Heart right ventricle (tissue), 16 donors: ENCODE measurements around the gene TTC9. TPM values are rescaled to one million over a fixed set of nuclear protein-coding genes. Genes with fewer than 3 reads are reported as not detected.

Experiments
- ATAC-seq, 8 donors: fragments of 200-7000 bp; cut with Tn5 transposase; one replicate each; pipeline ENCODE4 v1.9.1; 2020; ENCODE audit warnings: mild to moderate bottlenecking in 8 of 8, moderate library complexity in 8 of 8, moderate number of reproducible peaks in 1 of 8
- DNase-seq, 2 donors: peaks; one replicate each; pipeline ENCODE4 v3.0.0-alpha.2; 2020
- H3K27ac ChIP-seq, 10 donors: fragments of 200-600 bp; sonication (generic) in 2 of 10; one replicate each; pipeline versions ENCODE4 v1.5.0 to v1.8.0; 2020 to 2022; ENCODE audit warnings: mild to moderate bottlenecking in 3 of 10
- H3K27me3 ChIP-seq, 7 donors: fragments of 200-600 bp; one replicate each; pipeline ENCODE4 v1.8.0; 2021 to 2022; ENCODE audit warnings: mild to moderate bottlenecking in 2 of 7
- H3K36me3 ChIP-seq, 9 donors: fragments of 200-600 bp; sonication (generic) in 1 of 9; one replicate each; pipeline versions ENCODE4 v1.5.0 to v1.8.0; 2020 to 2022; ENCODE audit warnings: mild to moderate bottlenecking in 2 of 9
- H3K4me1 ChIP-seq, 9 donors: fragments of 200-600 bp; sonication (generic) in 1 of 9; one replicate each; pipeline versions ENCODE4 v1.5.0 to v1.8.0; 2020 to 2022; ENCODE audit warnings: mild to moderate bottlenecking in 4 of 9
- H3K4me3 ChIP-seq, 10 donors: fragments of 200-600 bp; sonication (generic) in 2 of 10; one replicate each; pipeline versions ENCODE4 v1.5.0 to v1.8.0; 2020 to 2022; ENCODE audit warnings: mild to moderate bottlenecking in 7 of 10, moderate library complexity in 2 of 10
- H3K9me3 ChIP-seq, 11 donors: fragments of 200-600 bp in 10 of 11; sonication (generic) in 2 of 11; one replicate each; pipeline versions ENCODE4 v1.5.0 to v1.8.0; 2013 to 2022; ENCODE audit warnings: mild to moderate bottlenecking in 2 of 11, control low read depth in 1 of 11, moderate library complexity in 1 of 11
- CTCF ChIP-seq, 9 donors: fragments of 200-600 bp; sonication (generic) in 2 of 9; IDR thresholded peaks; one replicate each; pipeline versions ENCODE4 v1.5.0 to v1.8.0; 2021 to 2022; ENCODE audit warnings: antibody characterized with exemption in 9 of 9, mild to moderate bottlenecking in 5 of 9, moderate library complexity in 1 of 9
- WGBS, 2 donors: extraction: QIAGEN DNeasy Blood & Tissue Kit; methylation state at CpG; one replicate each; pipeline ENCODE4 v1.1.7; 2013; ENCODE audit warnings: inconsistent platforms in 1 of 2; 5-methylcytosine and 5-hydroxymethylcytosine counted together
- intact Hi-C, 10 donors: fragments of 100-400 bp; cut with DNase I; formaldehyde crosslinking; loops; one replicate each; pipeline versions ENCODE4 v1.11.1 to v1.14.2; 2022
- polyA plus RNA-seq, 2 donors: library from polyadenylated mRNA; stranded (reverse); fragments of 200-250 nt; gene quantifications; one replicate each; pipeline ENCODE4 v1.2.3, GENCODE V29; 2013
- total RNA-seq, 10 donors: library from RNA; stranded (reverse); fragmentation: NEBNext Ultra II Directional in 3 of 10; extraction: Animal tissue kit (Norgen Biotek cat#: 25700) in 3 of 10; gene quantifications; one replicate each; pipeline versions ENCODE4 v1.2.1 to v1.2.4, GENCODE V29; 2021 to 2023
- donor health status: Arrhythmogenic right ventricular cardiomyopathy.
- donor health status: ischemic (EF 13 %, LVEDD 7.1; RV severe dilation, severe dysfunction).
- donor health status: healthy with polysubstance abuse.
- donor health status: DM: no; HTN: yes; CAD: no.
- donor health status: DM: no; HTN: no; CAD: no.
- donor health status: ischemic (EF 25% LVEDD 6.9; RV normal size, moderate dysfunction).
- donor health status: ischemic (EF 25% LVEDD 5.7; RV mildly dilated, moderate dysfunction).
- donor health status: healthy.
- donor health status: DM: yes; HTN: yes; CAD: no.
- donor health status: Ischemic cardiomyopathy.
- donor health status: ischemic (EF 35%, LVEDD 5.7; RV mildly dilated, moderate dysfunction).
- donor health status: nonischemic (EF 11% LVEDD 7.7; RV severe dilation, severe dysfunction).
- donor health status: DM: yes; HTN: yes; CAD: no.
- donor health status: PGD.
- donor health status: ischemic (EF 29% LVEDD 5.4; RV normal size, mild dysfunction).
- donor health status: nonischemic (EF 23%, LVEDD 6.1; RV moderate dilation, normal function).

The TTC9 gene
- total and polyA plus RNA-seq, 12 donors = 0.22 to 2.9 (median 1.1) TPM

DNA sequence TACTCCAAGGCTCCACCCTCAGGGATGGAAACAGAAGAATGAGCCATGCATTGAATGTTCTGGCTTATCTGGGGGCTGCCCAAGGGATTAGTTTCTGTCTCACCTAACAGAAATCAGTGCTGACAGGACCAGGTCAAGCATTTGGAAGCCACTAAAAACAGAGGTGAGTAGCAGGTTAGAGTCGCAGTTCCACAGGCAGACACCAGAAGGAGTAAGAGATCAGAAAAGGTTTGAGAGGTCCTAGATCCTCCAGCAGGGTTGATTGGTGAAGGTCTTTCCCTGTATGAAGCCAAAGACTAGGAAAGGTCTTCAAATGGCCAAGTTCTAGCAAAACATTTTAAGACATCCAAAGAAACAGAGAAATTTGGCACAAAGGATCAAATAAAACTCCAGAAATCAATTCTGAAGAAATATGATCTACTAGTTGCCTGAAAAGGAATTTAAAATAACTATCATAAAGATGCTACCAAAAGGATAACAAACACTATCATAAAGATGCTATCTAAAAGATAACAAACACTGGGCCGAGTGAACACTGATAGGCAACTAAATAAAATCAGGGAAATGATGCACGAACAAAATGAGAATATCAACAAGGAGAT is 19.5 kb upstream of the TTC9 start:
- no peak overlapping the region for H3K4me3 ChIP-seq
- 32 to 37% methylated on average over 3 of the region's 3 CpGs for WGBS, 2 donors
- intact Hi-C loops = loop anchor here (1.0 to 10.0 kb wide), 7 partner anchors 90 to 195 kb away; no protein-coding TSS in a partner anchor
- TF ChIP-seq CTCF (IDR thresholded peaks at IDR 0.05) = peak; percentile 23 to 73 (median 64)
- no peaks in the 10 kb centered on the region for H3K36me3 ChIP-seq
- H3K27ac ChIP-seq = no peak overlapping the region
- peaks cover 0 to 9% (median 0%) of the 10 kb centered on the region in 9 donors for H3K4me1 ChIP-seq
- DNase-seq (peak in 1 of 2 donors; percentile 16), ATAC-seq (peak in 4 of 8 donors; percentile 44 to 71 (median 62))
- peaks cover 0 to 36% (median 9%) of the 10 kb centered on the region in 11 donors for H3K9me3 ChIP-seq
- H3K27me3 ChIP-seq = peaks cover 0 to 3% (median 0%) of the 10 kb centered on the region in 7 donors

DNA sequence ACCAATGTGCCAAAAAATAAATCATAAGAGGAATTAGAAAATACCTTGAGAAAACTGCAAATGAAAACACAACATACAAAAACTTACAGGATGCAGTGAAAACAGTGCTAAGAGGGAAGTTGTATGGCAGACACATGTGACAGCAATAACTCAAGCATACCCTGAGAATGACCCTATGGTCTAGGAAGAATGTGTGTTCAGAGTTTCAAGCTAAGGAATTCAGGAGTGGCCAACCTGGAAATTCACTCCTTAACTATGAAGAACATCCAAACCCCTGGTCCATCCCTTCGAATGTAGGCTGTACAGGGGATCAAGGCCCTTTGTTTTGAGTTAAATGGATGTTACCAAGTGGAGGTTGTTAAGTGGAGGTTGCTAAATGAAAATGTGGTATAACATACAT is 16.7 kb upstream of the TTC9 start:
- H3K27ac ChIP-seq = no peak overlapping the region
- DNase-seq (no peak), ATAC-seq (no peak)
- peaks cover 0 to 4% (median 0%) of the 10 kb centered on the region in 7 donors for H3K27me3 ChIP-seq
- TF ChIP-seq CTCF (IDR thresholded peaks at IDR 0.05) = no peak
- WGBS, 2 donors = 80 to 85% methylated on average over 1 of the region's 1 CpG
- H3K36me3 ChIP-seq = no peaks in the 10 kb centered on the region
- no peak overlapping the region for H3K4me3 ChIP-seq
- no peaks in the 10 kb centered on the region for H3K4me1 ChIP-seq
- intact Hi-C loops = loop anchor here (5.0 to 10.0 kb wide), 5 partner anchors 87 to 192 kb away; no protein-coding TSS in a partner anchor
- H3K9me3 ChIP-seq = peaks cover 0 to 44% (median 14%) of the 10 kb centered on the region in 11 donors

GRCh38 chr14:70631948-70632347 is 9.8 kb upstream of the TTC9 start:
- Histone ChIP-seq H3K27ac (no peak overlapping the region), H3K9me3 (peaks cover 0 to 15% (median 7%) of the 10 kb centered on the region in 11 donors), H3K27me3 (peaks cover 0 to 10% (median 4%) of the 10 kb centered on the region in 7 donors), H3K4me1 (no peaks in the 10 kb centered on the region), H3K4me3 (no peak overlapping the region), H3K36me3 (no peaks in the 10 kb centered on the region)
- no peak for ATAC-seq
- intact Hi-C loops = loop anchor here in 1 of 10 donors (10.0 kb wide), 1 partner anchor 173 kb away; the partner anchor contains the start of gene MAP3K9
- 70 to 77% methylated on average over 3 of the region's 3 CpGs for WGBS, 2 donors
- TF ChIP-seq CTCF (IDR thresholded peaks at IDR 0.05) = no peak
- DNase-seq = no peak

DNA sequence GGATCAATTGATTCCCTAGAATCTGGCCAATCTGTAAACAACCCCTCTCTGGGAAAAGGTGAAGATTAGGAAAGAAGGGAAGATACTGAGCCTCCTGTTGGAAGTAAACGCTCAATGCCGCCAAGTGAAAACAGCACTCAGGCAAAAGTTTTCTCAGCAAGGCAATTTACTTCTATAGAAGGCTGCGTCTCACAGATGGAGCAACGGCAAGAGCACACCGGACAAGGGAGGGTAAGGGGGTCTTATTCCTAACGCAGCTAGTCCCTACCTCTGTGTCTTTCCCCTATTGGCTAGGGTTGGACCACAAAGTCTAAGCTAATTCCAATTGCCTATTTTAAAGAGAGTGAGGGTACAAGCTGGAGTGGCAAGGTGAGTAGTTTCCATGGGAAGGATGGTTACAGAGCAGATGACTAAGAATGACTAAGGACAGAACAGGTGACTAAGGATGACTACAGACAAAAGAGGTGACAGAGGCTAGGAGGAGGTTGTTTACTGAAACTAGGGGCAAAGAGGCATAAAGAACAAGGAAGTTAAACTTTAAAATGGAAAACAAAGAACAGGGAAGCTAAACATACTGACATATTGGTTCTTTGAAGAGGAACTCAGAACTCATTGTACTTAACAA is 5.6 kb upstream of the TTC9 start:
- no peak for TF ChIP-seq CTCF (IDR thresholded peaks at IDR 0.05)
- intact Hi-C loops = loop anchor here in 1 of 10 donors (10.0 kb wide), 1 partner anchor 169 kb away; the partner anchor contains the start of gene MAP3K9
- no peak overlapping the region for H3K4me3 ChIP-seq
- DNase-seq (no peak), ATAC-seq (no peak)
- WGBS, 2 donors = 96 to 99% methylated on average over 6 of the region's 6 CpGs
- peaks cover 0 to 42% (median 34%) of the 10 kb centered on the region in 7 donors for H3K27me3 ChIP-seq
- no peaks in the 10 kb centered on the region for H3K36me3 ChIP-seq
- no peak overlapping the region for H3K27ac ChIP-seq
- H3K4me1 ChIP-seq = peaks cover 0 to 7% (median 5%) of the 10 kb centered on the region in 9 donors
- peaks cover 0 to 6% (median 0%) of the 10 kb centered on the region in 11 donors for H3K9me3 ChIP-seq
